Hematopoietic multipotent progenitor cell (in vitro differentiated cells): ENCODE results near the gene RRBP1. TPM values are rescaled to one million over a fixed set of nuclear protein-coding genes. Genes with fewer than 3 reads are reported as not detected.

ENCODE experiments used
- DNase-seq, 3 donors: peaks; one replicate each; pipeline ENCODE4 v3.0.0-alpha.2; 2011 to 2015; ENCODE audit warnings: low read depth in 2 of 3, low spot score in 2 of 3
- total RNA-seq: library from RNA; depleted of rRNA; stranded (reverse); fragments of >200 nt; gene quantifications from one replicate; pipeline ENCODE4 v1.2.3, GENCODE V29; 2012

RRBP1 gene
- total RNA-seq, 1 donor = 56.6 TPM

GRCh38 chr20:17583126-17583525, 98.9 kb downstream of the RRBP1 start:
- DNase-seq = no peak

- no peak for DNase-seq
Observed at GRCh38 chr20:17580895-17581294, 101.1 kb downstream of the RRBP1 start.

GRCh38 chr20:17579369-17580039, 102.5 kb downstream of the RRBP1 start:
- DNase-seq = no peak

- DNase-seq = no peak
Observed at GRCh38 chr20:17576215-17576614, 105.8 kb downstream of the RRBP1 start.

DNA sequence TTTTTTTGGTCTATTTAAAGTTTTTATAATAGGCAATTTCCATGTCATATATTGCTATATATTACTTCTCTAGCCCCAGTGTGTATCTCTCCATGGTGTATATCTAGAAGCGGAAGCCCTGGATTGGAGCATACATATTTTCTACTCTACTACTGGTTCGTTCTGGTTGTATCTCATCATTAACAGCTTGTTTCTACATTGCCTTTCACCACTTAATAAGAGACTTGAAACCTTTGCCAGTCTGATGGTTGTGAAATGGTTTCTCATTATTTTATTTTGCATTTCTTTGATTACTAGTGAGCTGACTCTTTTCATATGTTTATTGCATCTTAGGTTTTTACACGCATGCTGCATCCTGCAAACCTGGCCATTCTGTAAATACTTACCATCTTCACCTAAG, 108.6 kb downstream of the RRBP1 start:
- no peak for DNase-seq

DNA sequence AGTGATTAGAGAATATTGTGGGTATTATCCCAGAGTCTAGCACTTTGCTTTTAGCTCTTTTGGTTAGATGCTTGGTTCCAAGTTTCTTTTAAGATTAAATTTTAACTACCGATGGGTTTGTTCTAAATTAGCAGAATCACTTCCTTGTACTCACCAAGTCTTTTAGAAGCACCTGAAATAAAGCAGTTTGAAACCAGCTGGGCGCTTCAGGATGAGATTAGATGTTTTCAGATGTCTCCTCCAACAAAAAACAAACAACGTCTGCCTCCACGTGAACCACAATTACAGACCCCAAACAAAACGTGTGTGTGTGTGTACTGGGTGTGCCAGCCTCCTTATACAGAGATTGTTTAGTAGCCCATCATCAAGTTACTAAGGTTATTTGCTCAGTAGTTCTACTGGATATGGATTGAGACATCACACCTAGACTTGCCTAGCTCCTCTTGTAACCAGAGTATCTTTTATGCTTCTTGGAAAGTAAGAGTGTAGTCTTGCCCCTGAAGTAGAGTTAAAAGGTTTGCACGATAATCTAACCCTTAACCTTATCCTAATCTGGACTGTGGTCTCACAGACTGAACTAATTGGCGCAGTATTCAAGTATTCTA, 109.9 kb downstream of the RRBP1 start:
- no peak for DNase-seq

- peak in 2 of 3 donors; percentile 14 to 31 for DNase-seq
Observed at GRCh38 chr20:17571153-17571527, 110.9 kb downstream of the RRBP1 start.

- DNase-seq = peak in 2 of 3 donors; percentile 32 to 43
Observed at GRCh38 chr20:17570347-17571152, 111.5 kb downstream of the RRBP1 start.

DNA sequence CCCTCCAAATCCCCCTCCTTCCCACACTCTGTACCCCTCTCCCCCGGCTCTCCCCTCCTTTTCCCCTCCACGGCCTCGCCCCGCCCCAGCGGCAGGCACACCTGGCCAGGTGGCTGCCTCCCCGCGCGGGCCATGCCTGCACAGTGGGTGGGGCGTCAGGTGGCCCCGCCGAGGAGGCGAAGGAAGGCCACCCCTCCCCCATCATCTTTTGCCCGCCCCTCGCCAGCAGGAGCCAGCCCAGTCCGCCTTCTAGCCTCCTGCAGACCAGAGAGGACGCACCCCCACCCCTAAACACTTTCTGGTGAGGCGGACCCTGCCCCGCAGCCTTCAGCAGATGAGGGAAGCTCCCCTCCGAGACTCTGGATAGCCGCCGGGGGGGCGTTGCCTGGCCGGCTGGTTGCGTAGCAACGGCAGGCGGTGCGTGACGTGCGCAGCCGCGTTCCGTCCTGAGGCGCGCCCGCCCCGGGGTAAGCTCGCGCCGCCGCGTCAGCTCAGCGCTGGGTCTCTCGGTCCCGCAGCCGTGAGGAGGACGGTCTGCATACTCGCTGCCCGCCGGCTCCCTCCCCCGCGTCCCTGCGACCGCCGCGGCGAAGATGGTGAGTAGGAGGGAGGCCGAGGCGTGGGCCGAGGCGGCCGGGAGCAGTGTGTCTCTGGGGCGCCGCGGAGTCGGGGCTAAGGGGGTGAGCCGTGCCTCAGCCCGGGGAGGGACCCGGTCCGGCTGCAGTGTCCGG, 112.3 kb downstream of the RRBP1 start, which contains the start of gene DSTN:
Gene DSTN, plus strand, starts transcription at position 460 of the 731 bp plus-strand sequence. Its CDS starts 134 bp downstream, at position 594.
- DNase-seq = peak; percentile 71 to 85 (median 83)

- DNase-seq = peak in 1 of 3 donors; percentile 13
Observed at GRCh38 chr20:17568972-17569521, 113.0 kb downstream of the RRBP1 start.

GRCh38 chr20:17568045-17568788, 113.8 kb downstream of the RRBP1 start:
- DNase-seq = no peak

DNA sequence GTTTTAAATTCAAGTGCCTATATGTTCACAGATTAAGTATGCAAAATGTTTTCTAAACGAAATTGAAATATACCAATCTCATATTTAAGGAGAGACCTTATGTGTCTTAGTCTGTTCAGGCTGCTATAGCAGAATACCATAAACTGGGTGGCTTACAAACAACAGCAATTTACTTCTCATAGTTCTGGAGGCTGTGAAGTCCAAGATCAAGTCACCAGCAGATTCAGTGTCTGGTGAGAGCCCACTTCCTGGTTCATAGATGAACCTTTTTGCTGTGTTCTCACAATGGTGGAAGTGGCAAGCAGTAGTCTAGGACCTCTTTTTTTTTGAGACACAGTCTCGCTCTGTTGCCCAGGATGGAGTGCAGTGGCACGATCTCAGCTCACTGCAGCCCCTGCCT, 115.7 kb downstream of the RRBP1 start:
- DNase-seq = no peak

DNA sequence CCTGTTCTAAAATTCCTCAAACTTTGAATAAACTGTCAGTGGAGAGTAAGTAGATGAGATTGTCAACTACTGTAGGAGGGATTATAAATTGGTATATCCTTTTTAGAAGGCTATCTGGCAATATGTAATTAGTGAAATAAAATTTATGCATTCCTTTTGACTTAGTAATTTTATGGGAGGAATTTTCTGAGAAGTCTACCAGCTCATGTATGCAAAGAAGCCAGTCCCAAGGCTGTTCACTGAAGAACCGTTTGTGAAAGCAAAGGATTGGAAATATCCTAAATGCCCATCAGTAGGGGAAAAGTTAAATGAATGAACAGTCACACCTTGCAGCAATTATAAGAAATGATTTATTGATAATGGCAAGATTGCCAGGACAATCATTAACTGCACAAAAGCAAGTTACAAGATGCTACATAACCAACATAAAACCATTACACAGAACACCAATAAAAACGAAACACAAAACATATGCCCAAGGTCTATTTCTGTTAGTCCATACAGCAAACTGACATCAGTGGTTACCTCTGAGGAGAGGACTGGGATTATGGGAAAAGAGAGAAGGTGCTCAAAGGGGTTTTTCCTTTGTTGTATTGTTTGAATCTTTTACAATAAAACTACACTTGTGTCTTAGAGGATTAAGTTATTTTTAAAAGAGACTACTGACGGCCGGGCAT, 116.7 kb downstream of the RRBP1 start:
- DNase-seq = no peak

Other genes starting within 250 kb of the RRBP1 start
- gene BFSP1, start 150.9 kb downstream of the RRBP1 start, total RNA-seq = 0.54 TPM
- 20.2 TPM for gene DSTN, start 112.2 kb downstream of the RRBP1 start, total RNA-seq
- not detected for gene BANF2, start 17.7 kb upstream of the RRBP1 start, total RNA-seq